IPS-NIHi11 (cell line): ENCODE results near the gene UNC93B1.
"Not testable (repeated sequence)": the region's sequence is repeated elsewhere in the genome, so short reads cannot be mapped to it uniquely, and the experiment has no call there.

Experiments used
- DNase-seq: peaks from one replicate; pipeline ENCODE4 v3.0.0; 2012; ENCODE audit warnings: mixed read lengths, low spot score

The UNC93B1 gene

GRCh38 chr11:68009391-68010089, 5.6 kb upstream of the UNC93B1 start:
- DNase-seq: no peak

- no peak for DNase-seq
Measured at GRCh38 chr11:68008381-68009337, 4.8 kb upstream of the UNC93B1 start.

- DNase-seq: no peak
Measured at GRCh38 chr11:68007498-68008380, 3.8 kb upstream of the UNC93B1 start.

GRCh38 chr11:68006606-68007166, 2.8 kb upstream of the UNC93B1 start:
- no peak for DNase-seq

- DNase-seq: peak; percentile 2
Measured at GRCh38 chr11:68004551-68005335, 846 bp upstream of the UNC93B1 start.

GRCh38 chr11:68002938-68003845, 705 bp downstream of the UNC93B1 start:
- DNase-seq: peak; percentile 68

- peak; percentile 1 for DNase-seq
Measured at GRCh38 chr11:68002575-68002937, 1.3 kb downstream of the UNC93B1 start.

GRCh38 chr11:67999704-68000103, 4.2 kb downstream of the UNC93B1 start:
- no peak for DNase-seq

GRCh38 chr11:67999201-67999629, 4.7 kb downstream of the UNC93B1 start:
- no peak for DNase-seq

GRCh38 chr11:67998150-67999045, 5.5 kb downstream of the UNC93B1 start:
- DNase-seq: no peak

GRCh38 chr11:67997475-67997921, 6.4 kb downstream of the UNC93B1 start:
- no peak for DNase-seq

GRCh38 chr11:67996622-67997474, 7.0 kb downstream of the UNC93B1 start:
- DNase-seq: peak; percentile 90

- DNase-seq: no peak
Measured at GRCh38 chr11:67996051-67996450, 7.8 kb downstream of the UNC93B1 start.

- not testable (repeated sequence) for DNase-seq
Measured at GRCh38 chr11:67995579-67995978, 8.3 kb downstream of the UNC93B1 start.

- not testable (repeated sequence) for DNase-seq
Measured at GRCh38 chr11:67995129-67995528, 8.8 kb downstream of the UNC93B1 start.

- DNase-seq: not testable (repeated sequence)
Measured at GRCh38 chr11:67994387-67994786, 9.5 kb downstream of the UNC93B1 start.

- DNase-seq: not testable (repeated sequence)
Measured at GRCh38 chr11:67993821-67994220, 10.1 kb downstream of the UNC93B1 start.
